Peyer's patch (tissue), 4 donors: ENCODE data around the gene SPACA5B.
"Not testable (repeated sequence)": the region's sequence is repeated elsewhere in the genome, so short reads cannot be mapped to it uniquely, and the experiment has no call there.

Experiments
- CTCF ChIP-seq, 6 experiments: fragments of 450-650 bp in 4 of 6; fragments of 200-600 bp in 2 of 6; sonication (generic) in 1 of 6; IDR thresholded peaks; one replicate each; pipeline ENCODE4 v1.5.1; 2017 to 2019; ENCODE audit warnings: antibody characterized with exemption in 6 of 6, mild to moderate bottlenecking in 3 of 6, moderate library complexity in 1 of 6
- POLR2A ChIP-seq, 2 donors: fragments of 450-650 bp; IDR thresholded peaks; one replicate each; pipeline ENCODE4 v1.5.1; 2017; ENCODE audit warnings: antibody characterized with exemption in 2 of 2, mild to moderate bottlenecking in 2 of 2, moderate library complexity in 2 of 2

GRCh38 chrX:48125286-48125685 lies 5.1 kb upstream of the SPACA5B start:
- not testable (repeated sequence) for TF ChIP-seq CTCF, POLR2A (IDR thresholded peaks at IDR 0.05)
